Neuron (in vitro differentiated cells): ENCODE results near the gene CAV2.

Experiments
- H2AFZ ChIP-seq: one replicate; pipeline ENCODE4 v1.6.1; 2013; ENCODE audit warnings: low read depth, mild to moderate bottlenecking, inconsistent platforms, low read length, moderate library complexity
- H3K27me3 ChIP-seq: one replicate; pipeline ENCODE4 v1.6.1; 2013; ENCODE audit warnings: low read length; ENCODE audit not compliant: insufficient read depth
- H3K36me3 ChIP-seq: one replicate; pipeline ENCODE4 v1.6.1; 2013; ENCODE audit warnings: low read length; ENCODE audit not compliant: insufficient read depth
- H3K4me1 ChIP-seq: one replicate; pipeline ENCODE4 v1.6.1; 2013; ENCODE audit warnings: low read length; ENCODE audit not compliant: insufficient read depth
- H3K4me3 ChIP-seq: 2 replicates; pipeline ENCODE4 v1.5.1; 2013; ENCODE audit warnings: mild to moderate bottlenecking, low read length, moderate library complexity
- H3K9me3 ChIP-seq: one replicate; pipeline ENCODE4 v1.6.1; 2013; ENCODE audit warnings: low read length

Gene CAV2

DNA sequence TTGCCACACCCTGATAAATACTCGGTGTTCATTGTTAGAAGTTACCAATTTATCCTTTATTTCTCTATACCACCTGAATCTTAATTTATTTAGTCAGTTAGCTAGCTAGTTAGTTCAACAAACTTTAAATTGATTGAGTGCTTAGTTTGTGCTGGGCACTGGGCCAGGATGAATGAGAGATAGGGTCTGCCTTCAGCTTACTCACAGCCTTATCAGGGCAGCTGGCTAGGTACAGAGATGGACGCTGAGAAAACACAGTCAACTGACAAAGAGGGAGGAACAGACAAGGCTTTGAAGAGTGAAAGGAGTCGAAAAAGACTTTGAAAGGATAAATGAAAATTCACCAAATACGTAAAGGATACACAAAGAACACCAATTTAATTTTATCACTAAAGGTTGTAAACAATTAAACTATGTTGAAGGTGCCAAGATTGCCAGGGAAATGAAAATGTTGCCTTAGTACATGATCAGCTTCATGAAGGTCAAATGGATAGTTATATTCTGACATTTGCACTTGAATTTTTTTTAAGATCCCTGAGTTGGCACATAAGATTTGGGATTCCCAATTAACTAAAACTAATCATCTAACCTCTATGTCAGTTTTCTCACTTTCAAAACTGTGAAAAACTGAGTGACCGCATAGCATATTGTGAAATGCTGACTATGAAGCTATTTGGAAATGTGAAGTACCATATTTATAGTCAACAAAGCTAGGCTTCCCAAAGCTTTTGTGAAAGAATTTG is 2.1 kb downstream of the CAV2 start:
- no peak overlapping the region for H2AFZ ChIP-seq
- H3K36me3 ChIP-seq, result no peaks in the 10 kb centered on the region
- no peak overlapping the region for H3K4me3 ChIP-seq
- H3K27me3 ChIP-seq, result no peaks in the 10 kb centered on the region
- H3K4me1 ChIP-seq, result no peaks in the 10 kb centered on the region
- no peaks in the 10 kb centered on the region for H3K9me3 ChIP-seq

- Histone ChIP-seq H3K4me3 (no peak overlapping the region), H3K27me3 (no peaks in the 10 kb centered on the region), H3K4me1 (no peaks in the 10 kb centered on the region), H3K9me3 (no peaks in the 10 kb centered on the region), H3K36me3 (no peaks in the 10 kb centered on the region), H2AFZ (no peak overlapping the region)
These were observed 2.9 kb downstream of the CAV2 start for GRCh38 chr7:116502201-116503096.

DNA sequence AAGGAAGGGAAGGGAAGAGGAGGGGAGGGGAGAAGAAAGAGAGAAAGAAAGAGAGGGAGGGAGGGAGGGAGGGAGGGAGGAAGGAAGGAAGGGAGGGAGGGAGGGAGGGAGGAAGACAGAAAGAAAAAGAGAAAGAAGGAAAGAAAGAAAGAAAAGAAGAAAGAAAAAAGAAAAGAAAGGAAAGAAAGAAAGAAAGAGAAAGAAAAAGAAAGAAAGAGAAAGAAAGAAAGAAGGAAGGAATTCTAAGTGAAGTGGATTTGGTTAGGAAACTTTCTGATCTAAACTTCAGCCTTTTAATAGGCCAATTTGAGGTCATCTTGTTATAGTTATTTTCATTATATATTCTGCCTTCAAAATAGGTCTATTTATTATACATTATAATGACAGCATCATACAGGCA is 4.3 kb downstream of the CAV2 start:
- H2AFZ ChIP-seq, result no peak overlapping the region
- H3K4me3 ChIP-seq, result no peak overlapping the region
- H3K9me3 ChIP-seq, result no peaks in the 10 kb centered on the region
- H3K4me1 ChIP-seq, result no peaks in the 10 kb centered on the region
- no peaks in the 10 kb centered on the region for H3K36me3 ChIP-seq
- no peaks in the 10 kb centered on the region for H3K27me3 ChIP-seq

- H3K4me1 ChIP-seq, result no peaks in the 10 kb centered on the region
- H3K36me3 ChIP-seq, result no peaks in the 10 kb centered on the region
- H3K4me3 ChIP-seq, result no peak overlapping the region
- H2AFZ ChIP-seq, result no peak overlapping the region
- no peaks in the 10 kb centered on the region for H3K9me3 ChIP-seq
- no peaks in the 10 kb centered on the region for H3K27me3 ChIP-seq
These were observed 5.7 kb downstream of the CAV2 start for GRCh38 chr7:116505278-116505677.

DNA sequence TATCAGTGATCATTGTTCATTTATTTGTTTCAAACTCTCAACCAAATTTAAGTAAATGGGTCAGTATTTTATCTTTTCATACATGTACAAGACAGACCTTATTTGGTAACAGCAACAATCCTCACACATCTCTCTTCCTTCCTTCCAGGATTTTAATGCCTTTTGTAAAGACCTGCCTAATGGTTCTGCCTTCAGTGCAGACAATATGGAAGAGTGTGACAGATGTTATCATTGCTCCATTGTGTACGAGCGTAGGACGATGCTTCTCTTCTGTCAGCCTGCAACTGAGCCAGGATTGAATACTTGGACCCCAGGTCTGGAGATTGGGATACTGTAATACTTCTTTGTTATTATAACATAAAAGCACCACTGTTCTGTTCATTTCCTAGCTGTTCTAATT is 6.3 kb downstream of the CAV2 start:
- Histone ChIP-seq H3K4me3 (no peak overlapping the region), H3K9me3 (no peaks in the 10 kb centered on the region), H3K36me3 (no peaks in the 10 kb centered on the region), H2AFZ (no peak overlapping the region), H3K27me3 (no peaks in the 10 kb centered on the region), H3K4me1 (no peaks in the 10 kb centered on the region)

- Histone ChIP-seq H3K36me3 (no peaks in the 10 kb centered on the region), H3K9me3 (no peaks in the 10 kb centered on the region), H3K27me3 (no peaks in the 10 kb centered on the region), H3K4me3 (no peak overlapping the region), H3K4me1 (peaks cover 11% of the 10 kb centered on the region), H2AFZ (no peak overlapping the region)
These were observed 10.5 kb downstream of the CAV2 start for GRCh38 chr7:116509982-116510579.

DNA sequence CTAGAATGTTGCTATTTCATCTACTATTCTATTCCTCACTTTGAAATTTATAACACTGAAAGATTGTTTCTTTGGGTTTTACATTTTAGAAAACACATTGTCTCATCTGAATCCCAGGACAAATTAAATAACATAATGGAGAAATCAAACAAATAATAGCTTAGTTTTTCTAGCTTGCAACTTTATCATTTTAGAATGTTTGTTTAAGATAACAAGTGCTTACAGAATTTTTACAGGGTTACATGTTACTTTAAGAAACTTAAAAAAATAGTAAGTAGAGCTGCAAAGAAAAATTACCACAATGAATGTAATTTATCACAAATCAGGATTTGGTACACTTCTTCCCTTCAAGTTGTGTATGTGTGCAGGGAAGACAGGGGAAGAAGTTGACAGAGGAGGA is 11.3 kb downstream of the CAV2 start:
- Histone ChIP-seq H3K4me1 (peaks cover 11% of the 10 kb centered on the region), H3K27me3 (no peaks in the 10 kb centered on the region), H3K4me3 (no peak overlapping the region), H3K36me3 (no peaks in the 10 kb centered on the region), H2AFZ (peak overlapping the region; percentile 49), H3K9me3 (no peaks in the 10 kb centered on the region)

- Histone ChIP-seq H3K4me3 (no peak overlapping the region), H3K27me3 (no peaks in the 10 kb centered on the region), H3K36me3 (no peaks in the 10 kb centered on the region), H2AFZ (peak overlapping the region; percentile 49), H3K9me3 (no peaks in the 10 kb centered on the region), H3K4me1 (peaks cover 11% of the 10 kb centered on the region)
These were observed 12.3 kb downstream of the CAV2 start for GRCh38 chr7:116511552-116512519.

DNA sequence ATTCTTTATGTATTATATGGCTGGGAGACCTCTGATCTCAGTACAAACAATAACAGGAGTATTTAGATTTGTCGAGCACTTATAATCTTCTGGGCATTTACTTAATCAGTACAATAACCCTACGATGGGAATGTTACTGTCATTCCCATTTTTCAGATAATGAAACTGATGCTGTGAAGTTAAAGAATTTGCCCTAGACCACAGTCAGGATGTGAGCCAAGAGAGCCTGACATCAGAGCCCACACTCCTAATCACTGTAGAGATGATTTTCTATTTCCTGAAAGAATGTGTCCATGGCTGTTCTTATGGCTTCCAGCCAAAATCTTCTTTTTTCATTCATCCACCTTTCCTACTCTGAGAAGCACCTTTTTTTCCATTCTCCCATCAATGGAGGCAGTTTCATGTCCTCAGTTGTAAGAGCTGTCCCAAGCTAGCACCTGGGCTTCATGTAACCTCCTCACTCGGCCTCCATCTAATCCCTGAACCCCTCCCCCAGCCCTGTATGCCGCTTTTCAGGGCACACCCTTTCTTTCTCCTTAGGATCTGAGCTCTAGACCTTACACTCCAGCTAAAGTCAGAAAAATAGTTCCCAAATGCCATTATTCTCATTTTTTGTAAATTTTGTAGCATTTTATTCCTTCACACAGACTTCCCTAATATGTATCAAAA is 13.1 kb downstream of the CAV2 start:
- Histone ChIP-seq H3K27me3 (no peaks in the 10 kb centered on the region), H3K9me3 (no peaks in the 10 kb centered on the region)

GRCh38 chr7:116515584-116515983 is 16.0 kb downstream of the CAV2 start:
- Histone ChIP-seq H3K4me1 (peaks cover 11% of the 10 kb centered on the region), H3K27me3 (no peaks in the 10 kb centered on the region), H3K4me3 (no peak overlapping the region), H3K9me3 (no peaks in the 10 kb centered on the region), H2AFZ (no peak overlapping the region), H3K36me3 (no peaks in the 10 kb centered on the region)

More for the DNA sequence above, 13.1 kb downstream of the CAV2 start:
- Histone ChIP-seq H2AFZ (no peak overlapping the region), H3K4me1 (peaks cover 11% of the 10 kb centered on the region), H3K4me3 (no peak overlapping the region), H3K36me3 (no peaks in the 10 kb centered on the region)

DNA sequence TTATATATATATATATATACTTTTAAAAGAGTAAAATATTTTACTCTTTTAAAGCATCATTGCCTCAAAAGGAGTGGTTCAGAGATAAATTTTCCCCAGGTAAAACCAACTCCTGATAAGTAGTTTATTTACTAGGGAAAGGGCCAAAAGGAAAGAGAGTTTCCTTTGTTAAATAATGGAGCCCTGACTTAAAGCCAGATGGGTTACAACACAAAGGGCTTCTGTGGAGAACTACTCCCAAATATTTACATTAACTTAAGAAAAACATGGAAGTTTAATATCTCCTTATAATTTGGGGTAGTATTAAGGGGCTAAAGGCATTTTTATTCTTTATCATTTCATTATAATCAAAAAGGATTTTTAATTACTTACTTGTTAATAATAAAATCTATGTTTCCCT is 16.8 kb downstream of the CAV2 start:
- Histone ChIP-seq H2AFZ (no peak overlapping the region), H3K27me3 (no peaks in the 10 kb centered on the region), H3K4me1 (peaks cover 10% of the 10 kb centered on the region), H3K9me3 (no peaks in the 10 kb centered on the region), H3K4me3 (no peak overlapping the region), H3K36me3 (no peaks in the 10 kb centered on the region)

DNA sequence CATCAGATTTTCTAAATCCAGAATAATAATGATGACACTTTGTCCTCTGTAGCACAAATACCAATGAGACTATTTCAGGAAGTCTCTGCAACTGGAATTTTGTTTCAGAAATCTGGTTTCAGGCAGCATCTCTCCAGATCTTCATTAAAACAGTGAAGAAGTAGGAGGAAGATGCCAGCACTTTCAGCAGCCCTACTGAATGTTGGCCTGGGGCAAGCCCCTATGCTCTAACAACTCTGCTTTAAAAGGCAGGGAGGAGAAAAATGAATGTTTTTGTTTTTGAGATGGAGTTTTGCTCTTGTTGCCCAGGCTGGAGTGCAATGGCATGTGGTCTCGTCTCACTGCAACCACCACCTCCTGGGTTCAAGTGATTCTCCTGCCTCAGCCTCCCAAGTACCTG is 18.1 kb downstream of the CAV2 start:
- H3K9me3 ChIP-seq, result no peaks in the 10 kb centered on the region

More for the DNA sequence above, 18.1 kb downstream of the CAV2 start:
- no peaks in the 10 kb centered on the region for H3K36me3 ChIP-seq
- H3K4me1 ChIP-seq, result no peaks in the 10 kb centered on the region
- H2AFZ ChIP-seq, result no peak overlapping the region
- H3K27me3 ChIP-seq, result no peaks in the 10 kb centered on the region
- no peak overlapping the region for H3K4me3 ChIP-seq
